Esophagus muscularis mucosa (tissue), 3 donors: Measurements from ENCODE around the gene RYR1.

ENCODE experiments used
- POLR2A ChIP-seq: fragments of 450-650 bp; IDR thresholded peaks from one replicate; pipeline ENCODE4 v1.6.1; 2017; ENCODE audit warnings: antibody characterized with exemption, moderate library complexity, mild to moderate bottlenecking, low read depth
- POLR2AphosphoS5 ChIP-seq, 2 donors: sonication (generic); formaldehyde crosslinking; IDR thresholded peaks; one replicate each; pipeline ENCODE4 v1.6.1; 2017; ENCODE audit warnings: antibody characterized with exemption in 2 of 2
- TF ChIP-seq, protein P1 (sequence below), 3 experiments: fragments of 200-600 bp in 2 of 3; fragments of 450-650 bp in 1 of 3; sonication (generic) in 2 of 3; IDR thresholded peaks; one replicate each; pipeline ENCODE4 v1.5.1; 2017 to 2019; ENCODE audit warnings: antibody characterized with exemption in 3 of 3, mild to moderate bottlenecking in 2 of 3, moderate library complexity in 1 of 3

DNA sequence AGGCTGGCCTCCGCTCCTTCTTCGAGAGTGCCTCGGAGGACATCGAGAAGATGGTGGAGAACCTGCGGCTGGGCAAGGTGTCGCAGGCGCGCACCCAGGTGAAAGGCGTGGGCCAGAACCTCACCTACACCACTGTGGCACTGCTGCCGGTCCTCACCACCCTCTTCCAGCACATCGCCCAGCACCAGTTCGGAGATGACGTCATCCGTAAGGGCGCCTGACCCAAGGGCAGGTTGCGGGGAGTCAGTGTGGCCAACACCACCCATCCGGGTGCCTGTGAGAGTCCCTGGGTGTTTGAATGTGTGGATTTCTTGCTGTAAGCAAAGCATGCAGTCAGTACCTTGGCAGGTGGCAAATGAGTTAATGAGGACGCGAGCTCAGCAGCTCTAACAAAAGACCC is 78.8 kb downstream of the RYR1 start:
- TF ChIP-seq, protein P1, sequence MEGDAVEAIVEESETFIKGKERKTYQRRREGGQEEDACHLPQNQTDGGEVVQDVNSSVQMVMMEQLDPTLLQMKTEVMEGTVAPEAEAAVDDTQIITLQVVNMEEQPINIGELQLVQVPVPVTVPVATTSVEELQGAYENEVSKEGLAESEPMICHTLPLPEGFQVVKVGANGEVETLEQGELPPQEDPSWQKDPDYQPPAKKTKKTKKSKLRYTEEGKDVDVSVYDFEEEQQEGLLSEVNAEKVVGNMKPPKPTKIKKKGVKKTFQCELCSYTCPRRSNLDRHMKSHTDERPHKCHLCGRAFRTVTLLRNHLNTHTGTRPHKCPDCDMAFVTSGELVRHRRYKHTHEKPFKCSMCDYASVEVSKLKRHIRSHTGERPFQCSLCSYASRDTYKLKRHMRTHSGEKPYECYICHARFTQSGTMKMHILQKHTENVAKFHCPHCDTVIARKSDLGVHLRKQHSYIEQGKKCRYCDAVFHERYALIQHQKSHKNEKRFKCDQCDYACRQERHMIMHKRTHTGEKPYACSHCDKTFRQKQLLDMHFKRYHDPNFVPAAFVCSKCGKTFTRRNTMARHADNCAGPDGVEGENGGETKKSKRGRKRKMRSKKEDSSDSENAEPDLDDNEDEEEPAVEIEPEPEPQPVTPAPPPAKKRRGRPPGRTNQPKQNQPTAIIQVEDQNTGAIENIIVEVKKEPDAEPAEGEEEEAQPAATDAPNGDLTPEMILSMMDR (IDR thresholded peaks at IDR 0.05): no peak
- TF ChIP-seq POLR2AphosphoS5 (IDR thresholded peaks at IDR 0.05) (no peak), POLR2A (no peak)
